ENCODE measurements around the gene LPCAT2.

The LPCAT2 gene

GRCh38 chr16:55559933-55560516 lies 51.2 kb downstream of the LPCAT2 start:
- DNase-seq, result no peak

- no peak for DNase-seq
Observed at GRCh38 chr16:55561319-55561848, 52.5 kb downstream of the LPCAT2 start.

- DNase-seq, result no peak
Observed at GRCh38 chr16:55562936-55563335, 54.1 kb downstream of the LPCAT2 start.

- DNase-seq, result no peak
Observed at GRCh38 chr16:55563797-55564196, 54.9 kb downstream of the LPCAT2 start.

- DNase-seq, result no peak
Observed at GRCh38 chr16:55565086-55565485, 56.2 kb downstream of the LPCAT2 start.

GRCh38 chr16:55566432-55567175 lies 57.7 kb downstream of the LPCAT2 start, which contains the start of gene CAPNS2:
Gene CAPNS2 (plus strand): TSS chr16:55566684. CDS start chr16:55566757, 73 bp downstream.
- no peak for DNase-seq

- no peak for DNase-seq
Observed at GRCh38 chr16:55567382-55567781, 58.5 kb downstream of the LPCAT2 start.

- DNase-seq, result no peak
Observed at GRCh38 chr16:55568207-55568606, 59.3 kb downstream of the LPCAT2 start.

- DNase-seq, result no peak
Observed at GRCh38 chr16:55569025-55569424, 60.2 kb downstream of the LPCAT2 start.

GRCh38 chr16:55570159-55570558 lies 61.3 kb downstream of the LPCAT2 start:
- no peak for DNase-seq

GRCh38 chr16:55571191-55571897 lies 62.5 kb downstream of the LPCAT2 start:
- DNase-seq, result no peak

GRCh38 chr16:55572439-55572838 lies 63.6 kb downstream of the LPCAT2 start:
- no peak for DNase-seq

GRCh38 chr16:55574811-55575210 lies 65.9 kb downstream of the LPCAT2 start:
- DNase-seq, result no peak

GRCh38 chr16:55575496-55575895 lies 66.6 kb downstream of the LPCAT2 start:
- no peak for DNase-seq

GRCh38 chr16:55576384-55576783 lies 67.5 kb downstream of the LPCAT2 start:
- DNase-seq, result no peak

GRCh38 chr16:55577887-55578286 lies 69.0 kb downstream of the LPCAT2 start:
- no peak for DNase-seq

GRCh38 chr16:55585631-55586030 lies 76.8 kb downstream of the LPCAT2 start:
- no peak for DNase-seq

- no peak for DNase-seq
Observed at GRCh38 chr16:55588799-55589198, 79.9 kb downstream of the LPCAT2 start.

- DNase-seq, result no peak
Observed at GRCh38 chr16:55592306-55592705, 83.4 kb downstream of the LPCAT2 start.

- no peak for DNase-seq
Observed at GRCh38 chr16:55597928-55598327, 89.1 kb downstream of the LPCAT2 start.

GRCh38 chr16:55605754-55606336 lies 97.0 kb downstream of the LPCAT2 start:
- DNase-seq, result no peak

- no peak for DNase-seq
Observed at GRCh38 chr16:55613613-55614335, 104.9 kb downstream of the LPCAT2 start.

GRCh38 chr16:55615071-55615470 lies 106.2 kb downstream of the LPCAT2 start:
- DNase-seq, result no peak
